IMR-90 (cell line): Measurements from ENCODE around the gene ONECUT2. TPM values are rescaled to one million over a fixed set of nuclear protein-coding genes. Genes with fewer than 3 reads are reported as not detected.

ENCODE experiments used
- ATAC-seq: fragments of 200-7000 bp; cut with Tn5 transposase; 2 replicates; pipeline ENCODE4 v1.9.1; 2020; ENCODE audit warnings: low read depth, mild to moderate bottlenecking, moderate library complexity
- BruUV-seq: library from RNA; stranded (reverse); fragments of 400-500 nt; replicated peaks from 2 replicates; lab custom pipeline; 2021; lab: Mats Ljungman, UMichigan
- CTCF ChIA-PET: fragments of 300-600 bp; formaldehyde crosslinking; extraction: SDS; loops from one replicate; lab custom pipeline; 2021; ENCODE audit warnings: antibody characterized with exemption; lab: Yijun Ruan, JAX
- POLR2A ChIA-PET: fragments of 300-600 bp; sonication (Branson Sonifier 250); formaldehyde crosslinking; loops from one replicate; lab custom pipeline; 2022; ENCODE audit warnings: antibody characterized with exemption; ENCODE audit not compliant: unreplicated experiment; lab: Charles Lee
- DNase-seq: peaks from one replicate; pipeline ENCODE4 v3.0.0; 2013
- H2AFZ ChIP-seq: replicated peaks from 2 replicates; pipeline ENCODE3; 2013; ENCODE audit warnings: low read length, mild to moderate bottlenecking; ENCODE audit not compliant: poor library complexity
- H2AK5ac ChIP-seq: 2 replicates; pipeline ENCODE4 v1.6.1; 2013; ENCODE audit warnings: low read depth, low read length, inconsistent platforms
- H2AK9ac ChIP-seq: replicated peaks from 2 replicates; pipeline ENCODE3; 2013; ENCODE audit warnings: mild to moderate bottlenecking, low read depth, low read length, moderate library complexity; ENCODE audit not compliant: poor library complexity
- H2BK120ac ChIP-seq: 2 replicates; pipeline ENCODE4 v1.6.1; 2013; ENCODE audit warnings: low read depth, low read length, inconsistent platforms
- H2BK15ac ChIP-seq: 3 replicates; pipeline ENCODE4 v1.6.1; 2013; ENCODE audit warnings: low read depth, low read length, inconsistent platforms
- H2BK20ac ChIP-seq: 2 replicates; pipeline ENCODE4 v1.6.1; 2013; ENCODE audit warnings: low read depth, mild to moderate bottlenecking, inconsistent platforms, low read length, moderate library complexity
- H2BK5ac ChIP-seq: 2 replicates; pipeline ENCODE4 v1.6.1; 2013; ENCODE audit warnings: mild to moderate bottlenecking, low read depth, low read length, inconsistent platforms; ENCODE audit not compliant: poor library complexity, severe bottlenecking
- H3K14ac ChIP-seq: replicated peaks from 2 replicates; pipeline ENCODE4 v1.6.1; 2013; ENCODE audit warnings: low read depth, low read length, inconsistent platforms
- H3K18ac ChIP-seq: 2 replicates; pipeline ENCODE4 v1.6.1; 2013; ENCODE audit warnings: low read depth, low read length, control low read depth
- H3K23ac ChIP-seq: 2 replicates; pipeline ENCODE4 v1.6.1; 2013; ENCODE audit warnings: low read depth, low read length, inconsistent platforms
- H3K27ac ChIP-seq: 2 replicates; pipeline ENCODE4 v1.5.1; 2013; ENCODE audit warnings: mild to moderate bottlenecking, control low read depth, low read length; ENCODE audit not compliant: insufficient read depth
- H3K27me3 ChIP-seq: 2 replicates; pipeline ENCODE4 v1.6.1; 2013; ENCODE audit warnings: low read length; ENCODE audit not compliant: control insufficient read depth, insufficient read depth
- H3K36me3 ChIP-seq: 2 replicates; pipeline ENCODE4 v1.6.1; 2013; ENCODE audit warnings: low read length, mixed read lengths; ENCODE audit not compliant: control insufficient read depth, insufficient read depth
- H3K4ac ChIP-seq: 2 replicates; pipeline ENCODE4 v1.6.1; 2013; ENCODE audit warnings: low read depth, low read length, inconsistent platforms
- H3K4me1 ChIP-seq: 2 replicates; pipeline ENCODE4 v1.6.1; 2013; ENCODE audit warnings: low read length, mixed read lengths; ENCODE audit not compliant: control insufficient read depth, insufficient read depth
- H3K4me2 ChIP-seq: 2 replicates; pipeline ENCODE4 v1.6.1; 2013; ENCODE audit warnings: low read depth, mild to moderate bottlenecking, control low read depth, low read length, moderate library complexity
- H3K4me3 ChIP-seq: 2 replicates; pipeline ENCODE4 v1.5.1; 2013; ENCODE audit warnings: low read depth, mild to moderate bottlenecking, control low read depth, low read length, moderate library complexity; ENCODE audit not compliant: insufficient read depth
- H3K56ac ChIP-seq: 2 replicates; pipeline ENCODE4 v1.6.1; 2013; ENCODE audit warnings: low read length, inconsistent platforms; ENCODE audit not compliant: insufficient read depth; ENCODE audit errors: extremely low read depth
- H3K79me1 ChIP-seq, 2 experiments: 2 replicates each; pipeline ENCODE4 v1.6.1; 2013; ENCODE audit warnings: low read length in 2 of 2, inconsistent platforms in 1 of 2, low read depth in 1 of 2
- H3K9ac ChIP-seq: 2 replicates; pipeline ENCODE4 v1.6.1; 2013; ENCODE audit warnings: low read depth, low read length, control low read depth
- H3K9me1 ChIP-seq: 2 replicates; pipeline ENCODE4 v1.6.1; 2013; ENCODE audit warnings: low read length, inconsistent platforms; ENCODE audit not compliant: insufficient read depth
- H3K9me3 ChIP-seq: 2 replicates; pipeline ENCODE4 v1.6.1; 2013; ENCODE audit warnings: low read length; ENCODE audit not compliant: control insufficient read depth, insufficient read depth
- H4K20me1 ChIP-seq: 2 replicates; pipeline ENCODE4 v1.6.1; 2013; ENCODE audit warnings: low read length, inconsistent platforms; ENCODE audit not compliant: insufficient read depth
- H4K5ac ChIP-seq: 2 replicates; pipeline ENCODE4 v1.6.1; 2013; ENCODE audit warnings: mild to moderate bottlenecking, low read depth, low read length, control low read depth
- H4K8ac ChIP-seq, 2 experiments: 2 replicates each; pipeline ENCODE4 v1.6.1; 2013; ENCODE audit warnings: low read depth in 2 of 2, low read length in 2 of 2, control low read depth in 1 of 2, inconsistent platforms in 1 of 2
- H4K91ac ChIP-seq: 2 replicates; pipeline ENCODE4 v1.6.1; 2013; ENCODE audit warnings: low read depth, low read length, inconsistent platforms; ENCODE audit not compliant: insufficient read depth
- BHLHE40 ChIP-seq: fragments of 150-350 bp; IDR thresholded peaks from 2 replicates; pipeline ENCODE4 v1.6.1; 2016; ENCODE audit warnings: mild to moderate bottlenecking, low read depth, low read length
- CEBPB ChIP-seq: IDR thresholded peaks from 2 replicates; pipeline ENCODE4 v1.6.1; 2012; ENCODE audit warnings: low read depth, low read length, improper control_type of control experiment
- CHD1 ChIP-seq: IDR thresholded peaks from 2 replicates; pipeline ENCODE4 v1.6.1; 2012; ENCODE audit warnings: low read depth, low read length, improper control_type of control experiment
- CTCF ChIP-seq: conservative IDR thresholded peaks from 2 replicates; pipeline ENCODE4 v1.5.1; 2012; ENCODE audit warnings: mild to moderate bottlenecking, low read depth, low read length, improper control_type of control experiment
- ELK1 ChIP-seq: fragments of 150-350 bp; IDR thresholded peaks from 2 replicates; pipeline ENCODE4 v1.6.1; 2016; ENCODE audit warnings: low read depth, mild to moderate bottlenecking, low read length, moderate library complexity, borderline replicate concordance
- FOS ChIP-seq: fragments of 150-350 bp; IDR thresholded peaks from 2 replicates; pipeline ENCODE4 v1.6.1; 2016; ENCODE audit warnings: low read depth, low read length
- MAFK ChIP-seq: IDR thresholded peaks from 2 replicates; pipeline ENCODE4 v1.6.1; 2012; ENCODE audit warnings: low read depth, low read length, improper control_type of control experiment
- MAZ ChIP-seq: IDR thresholded peaks from 2 replicates; pipeline ENCODE4 v1.6.1; 2012; ENCODE audit warnings: low read depth, mild to moderate bottlenecking, low read length, improper control_type of control experiment, moderate library complexity, borderline replicate concordance
- MXI1 ChIP-seq: IDR thresholded peaks from 2 replicates; pipeline ENCODE4 v1.6.1; 2012; ENCODE audit warnings: low read depth, mild to moderate bottlenecking, low read length, moderate library complexity, borderline replicate concordance
- NFE2L2 ChIP-seq: fragments of 150-350 bp; IDR thresholded peaks from 2 replicates; pipeline ENCODE4 v1.6.1; 2016; ENCODE audit warnings: low read depth, mild to moderate bottlenecking, low read length
- POLR2A ChIP-seq: IDR thresholded peaks from 2 replicates; pipeline ENCODE4 v1.6.1; 2012; ENCODE audit warnings: mild to moderate bottlenecking, low read depth, low read length
- RAD21 ChIP-seq: IDR thresholded peaks from 2 replicates; pipeline ENCODE4 v1.6.1; 2012; ENCODE audit warnings: low read length, improper control_type of control experiment
- RCOR1 ChIP-seq: IDR thresholded peaks from 2 replicates; pipeline ENCODE4 v1.6.1; 2012; ENCODE audit warnings: mild to moderate bottlenecking, low read length, improper control_type of control experiment; ENCODE audit not compliant: insufficient replicate concordance
- RFX5 ChIP-seq: IDR thresholded peaks from 2 replicates; pipeline ENCODE4 v1.8.0; 2012; ENCODE audit warnings: low read depth, mild to moderate bottlenecking, low read length, moderate library complexity
- SMC3 ChIP-seq: fragments of 150-350 bp; IDR thresholded peaks from 2 replicates; pipeline ENCODE4 v1.6.1; 2016; ENCODE audit warnings: low read depth, mild to moderate bottlenecking, antibody characterized with exemption, low read length, moderate library complexity
- USF2 ChIP-seq: fragments of 150-350 bp; IDR thresholded peaks from 2 replicates; pipeline ENCODE4 v1.6.1; 2017; ENCODE audit warnings: mild to moderate bottlenecking, antibody characterized with exemption, low read length, low read depth
- WGBS, 2 experiments: methylation state at CpG; one replicate each; pipeline versions ENCODE4 v1.1.5 to v1.1.7; 2013; ENCODE audit warnings: missing lambda C conversion rate in 2 of 2; ENCODE audit not compliant: insufficient read length in 1 of 2; ENCODE audit errors: extremely low coverage in 2 of 2; 5-methylcytosine and 5-hydroxymethylcytosine counted together
- dilution Hi-C: fragments of 300-500 bp; cut with HindIII; formaldehyde crosslinking; loops from one replicate; pipeline ENCODE4 v1.14.3; 2018; ENCODE audit warnings: low sequenced_read_pairs; ENCODE audit not compliant: unreplicated experiment
- in situ Hi-C: fragments of 300-500 bp; cut with MboI; formaldehyde crosslinking; loops from 3 replicates; pipeline ENCODE4 v1.14.3; 2019; ENCODE audit warnings: low sequenced_read_pairs, inconsistent platforms, mixed read lengths
- intact Hi-C: fragments of 100-400 bp; cut with micrococcal nuclease; formaldehyde crosslinking; loops from 2 replicates; pipeline ENCODE4 v1.10.0; 2022
- polyA plus RNA-seq, 3 experiments: library from polyadenylated mRNA; depleted of rRNA; stranded (reverse); fragments of >200 nt; gene quantifications; 2 replicates each; pipeline ENCODE4 v1.2.3, GENCODE V29; 2012; ENCODE audit warnings: low replicate concordance in 1 of 3
- total RNA-seq: library from RNA; depleted of rRNA; stranded (reverse); fragments of >200 nt; gene quantifications from 2 replicates; pipeline ENCODE4 v1.2.3, GENCODE V29; 2012

Gene ONECUT2
- total and polyA plus RNA-seq, 2 of the 4 experiments (the other 2 are of a cell fraction), result under 0.01 to 0.02 TPM

- Histone ChIP-seq H3K27ac (no peak overlapping the region), H4K91ac (no peak overlapping the region), H3K9ac (no peak overlapping the region), H2AK5ac (no peak overlapping the region), H2AK9ac (no peak overlapping the region), H3K4ac (no peak overlapping the region), H2BK15ac (no peak overlapping the region), H2BK120ac (no peak overlapping the region), H3K36me3 (no peaks in the 10 kb centered on the region), H2BK5ac (no peak overlapping the region), H4K8ac (no peak overlapping the region), H3K4me3 (no peak overlapping the region), H3K79me1 (no peaks in the 10 kb centered on the region), H3K27me3 (no peaks in the 10 kb centered on the region; the same call in 1 of the 2 replicates), H3K4me2 (no peak overlapping the region), H3K18ac (no peak overlapping the region), H4K5ac (no peak overlapping the region), H3K56ac (no peak overlapping the region), H3K9me1 (no peaks in the 10 kb centered on the region), H3K9me3 (no peaks in the 10 kb centered on the region), H2BK20ac (no peak overlapping the region), H3K14ac (no peak overlapping the region), H2AFZ (no peak overlapping the region), H4K20me1 (no peaks in the 10 kb centered on the region), H3K4me1 (no peaks in the 10 kb centered on the region), H3K23ac (no peak overlapping the region)
- POLR2A ChIA-PET, result no interaction called here
- TF ChIP-seq FOS (no peak), USF2 (no peak), RAD21 (no peak), POLR2A (no peak), MXI1 (no peak), MAFK (no peak), RCOR1 (no peak), BHLHE40 (no peak), NFE2L2 (no peak), MAZ (no peak), CHD1 (no peak), RFX5 (no peak), ELK1 (no peak), SMC3 (no peak), CTCF (no peak), CEBPB (no peak)
- in situ Hi-C loops, result no loop called here
- intact Hi-C loops, result no loop called here
- CTCF ChIA-PET, result no interaction called here
- dilution Hi-C loops, result no loop called here
- no peak for ATAC-seq
- no CpG with 5 or more reads among the region's 3 CpGs for WGBS, 2 experiments
- BruUV-seq, result no TSS peak
- DNase-seq, result no peak
Measured at GRCh38 chr18:57475408-57475807, 40.2 kb downstream of the ONECUT2 start.
